GM21360 (cell line): ENCODE measurements around the gene ZNF423.
"Not testable (repeated sequence)": the region's sequence is repeated elsewhere in the genome, so short reads cannot be mapped to it uniquely, and the experiment has no call there.

Experiments
- ATAC-seq: cut with Tn5 transposase; IDR thresholded peaks from one replicate; pipeline ENCODE4 v1.9.1; 2021; ENCODE audit warnings: mild to moderate bottlenecking, moderate library complexity; ENCODE audit not compliant: unreplicated experiment

The ZNF423 gene

GRCh38 chr16:49855822-49856671, at the start of gene ZNF423:
Gene ZNF423, minus strand, starts transcription at chr16:49856112. Its CDS starts 338 bp downstream, at chr16:49855774.
- ATAC-seq, result no peak

GRCh38 chr16:49904348-49905062, 48.6 kb upstream of the ZNF423 start:
- ATAC-seq, result no peak

DNA sequence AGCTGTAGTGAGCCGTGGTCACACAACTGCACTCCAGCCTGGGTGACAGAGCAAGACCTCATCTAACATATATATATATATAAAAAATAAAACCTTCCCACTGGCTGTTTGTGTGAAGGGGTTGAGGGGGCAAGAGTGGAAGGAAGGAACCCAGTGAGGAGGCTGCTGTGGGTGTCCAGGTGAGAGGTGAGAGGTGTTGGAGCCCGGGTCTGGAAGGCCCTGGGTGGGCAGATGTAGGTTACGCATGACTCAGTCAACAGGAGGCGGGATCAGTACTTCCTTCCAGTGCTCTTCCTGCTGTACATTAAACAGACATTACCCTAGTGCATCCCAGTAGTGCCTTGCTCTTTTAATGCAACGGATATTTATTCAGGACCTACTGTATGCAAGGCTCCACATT, 47.0 kb upstream of the ZNF423 start:
- no peak for ATAC-seq

DNA sequence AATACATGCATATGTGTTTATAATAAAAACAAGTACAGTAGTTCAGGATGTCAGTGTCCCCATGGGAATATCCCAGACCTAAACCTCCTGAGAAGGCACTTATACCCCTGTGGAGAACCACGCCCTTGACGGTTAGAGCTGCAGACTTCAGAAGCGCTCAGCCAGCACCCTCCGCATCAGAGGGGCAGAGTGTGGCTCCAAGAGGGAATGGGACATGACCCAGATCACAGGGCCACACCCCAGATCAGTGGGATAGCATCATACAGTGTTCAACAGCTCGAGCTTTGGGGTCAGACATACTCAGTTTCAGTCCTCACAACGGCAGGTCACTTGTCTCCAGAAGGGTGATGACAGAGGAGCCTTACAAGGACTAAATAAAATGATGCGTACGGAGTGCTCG, 45.8 kb upstream of the ZNF423 start:
- ATAC-seq, result no peak

- ATAC-seq, result no peak
These were observed 45.0 kb upstream of the ZNF423 start for GRCh38 chr16:49900875-49901274.

GRCh38 chr16:49899991-49900695, 44.2 kb upstream of the ZNF423 start:
- no peak for ATAC-seq

DNA sequence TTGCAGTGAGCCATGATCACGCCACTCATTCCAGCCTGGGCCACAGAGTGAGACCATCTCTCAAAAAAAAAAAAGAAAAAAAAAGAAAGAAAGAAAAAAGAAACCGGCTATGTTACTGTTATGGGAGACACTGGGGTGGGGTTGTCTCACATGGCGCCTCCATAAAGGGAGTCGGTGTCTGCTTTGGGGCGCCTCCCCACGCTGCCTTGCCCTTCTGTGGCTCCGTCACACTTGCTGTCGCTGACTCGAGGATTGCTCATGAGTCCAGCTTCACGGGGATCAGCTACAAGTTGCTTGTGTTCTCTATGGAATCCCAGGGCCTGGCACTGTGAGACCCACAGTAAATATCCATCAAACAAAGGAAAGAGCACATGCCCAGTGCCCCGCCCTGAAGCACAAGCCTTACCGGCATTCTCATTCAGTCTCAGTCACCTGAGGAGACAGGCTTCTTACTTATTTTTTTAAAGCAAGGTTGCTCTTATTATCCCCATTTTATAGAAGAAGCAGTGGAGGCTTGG, 40.6 kb upstream of the ZNF423 start:
- no peak for ATAC-seq

GRCh38 chr16:49890876-49891275, 35.0 kb upstream of the ZNF423 start:
- peak; percentile 64 for ATAC-seq

DNA sequence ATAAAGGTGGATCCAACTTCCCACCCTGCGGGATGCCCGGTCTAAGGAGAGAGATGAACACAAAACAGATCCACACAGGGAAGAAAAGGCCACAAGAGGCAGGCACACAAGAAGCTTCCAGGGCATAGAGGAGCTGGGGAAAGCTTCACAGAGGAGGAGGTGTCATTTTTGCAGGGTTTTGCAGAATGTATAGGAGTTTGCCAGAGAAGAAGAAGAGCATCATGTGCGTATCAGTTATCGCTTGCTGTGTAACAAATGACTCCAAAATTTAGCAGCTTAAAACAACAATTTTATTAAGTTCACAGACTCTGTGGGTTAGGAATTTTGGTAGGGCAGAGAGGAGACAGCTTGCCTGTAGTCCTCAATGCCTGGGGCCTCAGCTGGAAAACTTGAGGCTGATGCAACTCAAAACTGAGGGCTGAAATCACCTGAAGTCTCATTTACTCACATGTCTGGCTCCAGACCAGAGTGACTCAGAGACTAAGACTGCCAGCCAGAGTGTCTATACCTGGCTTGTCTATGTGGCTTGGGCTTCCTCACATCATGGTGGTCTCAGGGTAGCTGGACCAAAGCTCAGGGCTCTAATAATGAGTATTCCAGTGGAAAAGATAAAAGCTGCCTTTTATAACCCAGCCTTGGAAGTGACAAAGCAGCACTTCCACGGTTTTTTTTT, 33.9 kb upstream of the ZNF423 start:
- ATAC-seq, result no peak

DNA sequence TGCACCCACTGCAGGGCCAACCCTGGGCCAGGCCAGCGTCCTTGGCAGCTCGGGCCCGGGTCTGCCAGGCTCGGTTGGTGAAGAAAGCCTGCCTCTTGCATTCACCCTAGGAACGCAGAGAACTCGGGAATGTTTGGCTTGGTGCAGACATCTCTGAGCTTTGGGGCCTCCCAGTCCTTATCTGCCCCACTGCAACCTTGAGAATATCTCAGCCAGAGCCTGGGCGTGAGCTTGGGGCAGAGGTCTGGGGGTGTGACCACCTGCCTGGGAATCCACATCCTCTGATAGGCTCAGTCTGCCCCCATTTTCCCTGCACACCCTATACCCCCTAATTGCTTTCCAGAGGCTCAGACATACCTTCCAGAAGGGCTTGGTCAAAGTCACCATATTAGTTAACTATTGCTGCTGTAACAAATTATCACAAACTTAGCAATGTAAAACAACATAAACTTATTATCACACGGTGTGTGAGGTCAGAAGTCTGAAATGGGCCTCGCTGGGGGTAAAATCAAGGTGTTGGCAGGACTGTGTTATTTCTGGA, 30.7 kb upstream of the ZNF423 start:
- ATAC-seq, result no peak

GRCh38 chr16:49884033-49885015, 28.4 kb upstream of the ZNF423 start:
- ATAC-seq, result no peak

DNA sequence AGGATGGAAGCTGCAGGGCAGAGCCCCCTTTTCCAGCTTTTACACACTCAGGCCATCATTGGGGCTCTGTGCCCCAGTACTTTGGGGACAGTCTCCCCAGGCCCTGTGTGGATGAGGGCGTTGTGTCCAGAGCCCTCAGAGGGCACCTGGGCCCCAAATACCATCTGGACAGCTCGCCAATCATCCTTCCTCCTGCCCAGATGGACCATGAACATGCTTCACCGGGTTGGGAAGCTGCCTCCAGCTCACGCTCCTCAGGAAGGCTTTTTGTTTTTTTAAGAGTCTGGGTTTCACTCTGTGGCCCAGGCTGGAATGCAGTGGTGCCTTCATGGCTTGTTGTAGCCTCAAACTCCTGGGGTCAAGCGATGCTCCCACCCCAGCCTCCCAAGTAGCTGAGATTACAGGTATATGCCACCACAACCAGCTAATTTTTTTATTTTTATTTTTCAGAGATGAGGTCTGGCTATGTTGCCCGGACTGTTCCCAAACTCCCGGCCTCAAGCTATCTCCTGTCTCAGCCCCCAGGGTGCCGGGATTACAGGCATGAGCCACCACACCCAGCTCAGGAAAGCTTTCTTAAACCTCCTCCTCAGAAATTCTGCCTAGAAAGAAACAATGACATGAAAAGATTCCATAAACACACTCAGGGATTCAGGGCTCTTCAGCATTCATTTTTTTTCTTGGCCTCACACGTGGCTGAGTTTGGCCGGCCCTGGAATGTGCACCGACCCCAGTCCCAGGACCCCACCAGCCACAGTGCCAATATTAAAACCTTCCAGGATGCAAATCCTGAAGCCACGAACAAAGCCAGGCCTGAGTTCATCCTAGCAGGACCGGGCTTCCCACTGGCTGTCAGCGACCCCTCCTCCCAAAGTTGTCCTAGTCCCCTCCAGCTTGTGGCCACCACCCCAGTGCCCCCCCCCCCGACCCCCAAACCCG, 27.4 kb upstream of the ZNF423 start:
- no peak for ATAC-seq

- no peak for ATAC-seq
These were observed 26.0 kb upstream of the ZNF423 start for GRCh38 chr16:49881890-49882289.

- ATAC-seq, result not testable (repeated sequence)
These were observed 22.6 kb upstream of the ZNF423 start for GRCh38 chr16:49878540-49878939.

DNA sequence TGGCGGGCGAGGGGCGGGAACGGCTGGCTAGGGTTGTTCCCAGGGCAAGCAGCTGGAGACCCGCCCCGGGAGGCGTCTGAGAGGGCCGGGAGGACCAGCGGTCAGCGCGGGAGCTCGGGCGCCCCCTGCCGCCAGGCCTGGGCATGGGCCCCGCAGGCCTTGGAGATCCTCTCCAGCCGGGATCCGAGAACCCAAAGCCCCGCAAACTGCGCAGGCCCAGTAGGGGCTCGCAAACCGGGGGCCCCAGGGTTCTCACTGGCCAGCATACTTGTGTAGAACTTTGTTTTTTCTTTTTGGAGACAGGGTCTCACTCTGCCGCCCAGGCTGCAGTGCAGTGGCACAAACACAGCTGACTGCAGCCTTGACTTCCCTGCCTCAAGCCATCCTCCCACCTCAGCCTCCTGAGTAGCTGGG, 20.8 kb upstream of the ZNF423 start:
- ATAC-seq, result no peak

DNA sequence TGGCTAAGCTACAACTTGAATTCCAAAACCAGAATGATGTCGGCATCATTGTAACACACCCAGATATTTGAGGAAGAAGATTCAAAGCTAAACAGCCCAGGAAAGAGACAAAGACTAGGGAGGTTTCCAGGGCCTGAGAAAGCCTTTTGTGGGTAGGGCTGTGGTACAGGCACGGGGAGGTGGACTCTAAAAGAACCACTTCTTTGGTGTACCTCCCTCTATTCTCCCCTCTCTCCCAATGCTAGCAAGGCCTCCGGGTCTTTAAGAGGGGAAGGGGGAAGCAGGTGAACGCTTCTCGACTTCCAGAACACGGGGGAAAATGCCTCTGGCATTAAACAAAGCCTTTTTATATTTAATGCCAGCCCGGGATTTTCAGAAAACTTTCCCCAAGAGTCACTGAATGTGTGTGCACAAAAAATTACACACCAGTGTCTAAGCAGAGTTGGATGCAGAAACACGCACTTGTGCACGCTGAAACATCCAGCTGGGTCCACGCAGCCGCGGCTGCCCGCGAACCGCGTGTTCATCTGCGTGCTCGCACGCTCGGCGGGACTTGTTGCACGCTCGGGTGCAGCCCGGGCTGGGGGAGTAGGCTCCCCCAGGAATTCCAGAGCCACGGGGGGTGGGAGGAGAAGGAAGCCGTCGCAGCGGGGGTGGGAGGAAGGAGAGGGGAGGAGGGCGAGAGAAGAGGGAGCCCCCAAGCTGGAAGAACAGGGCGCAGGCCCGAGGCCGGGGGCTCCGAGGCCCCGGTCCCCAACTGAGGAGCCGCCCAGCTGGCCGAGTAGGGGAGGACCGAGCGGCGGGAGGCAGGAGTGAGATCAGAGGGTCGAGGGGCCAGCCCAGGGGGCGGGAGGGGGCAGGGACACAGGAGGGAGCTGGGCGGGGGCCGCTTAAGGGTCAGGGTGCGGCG, 20.1 kb upstream of the ZNF423 start:
- ATAC-seq, result no peak

GRCh38 chr16:49874613-49875237, 18.8 kb upstream of the ZNF423 start:
- ATAC-seq, result no peak
